Parathyroid adenoma (tissue), 2 donors: ENCODE results near the gene ZNF629.
A peak's percentile ranks its signal among the peaks of the same experiment; 100 is the strongest.

ENCODE experiments used
- H2AFZ ChIP-seq: fragments of 300-600 bp; sonication (generic); one replicate; pipeline ENCODE4 v1.7.0; 2017; ENCODE audit warnings: antibody characterized with exemption, mild to moderate bottlenecking
- H3K27ac ChIP-seq: fragments of 300-600 bp; sonication (generic); one replicate; pipeline ENCODE4 v1.7.0; 2017
- H3K27me3 ChIP-seq: fragments of 300-600 bp; sonication (generic); one replicate; pipeline ENCODE4 v1.7.0; 2017; ENCODE audit warnings: low read length; ENCODE audit not compliant: control insufficient read depth, insufficient read depth
- H3K36me3 ChIP-seq: fragments of 300-600 bp; sonication (generic); one replicate; pipeline ENCODE4 v1.7.0; 2017; ENCODE audit warnings: low read length; ENCODE audit not compliant: control insufficient read depth, insufficient read depth
- H3K4me1 ChIP-seq: fragments of 300-600 bp; sonication (generic); one replicate; pipeline ENCODE4 v1.7.0; 2017; ENCODE audit warnings: control low read depth
- H3K4me2 ChIP-seq: fragments of 300-600 bp; sonication (generic); one replicate; pipeline ENCODE4 v1.7.0; 2017; ENCODE audit warnings: low read length
- H3K4me3 ChIP-seq: fragments of 300-600 bp; sonication (generic); one replicate; pipeline ENCODE4 v1.7.0; 2017; ENCODE audit warnings: low read depth, low read length
- H3K79me2 ChIP-seq: fragments of 300-600 bp; sonication (generic); one replicate; pipeline ENCODE4 v1.7.0; 2017; ENCODE audit warnings: control low read depth
- H3K9ac ChIP-seq: fragments of 300-600 bp; sonication (generic); one replicate; pipeline ENCODE4 v1.7.0; 2017; ENCODE audit warnings: mild to moderate bottlenecking
- H3K9me3 ChIP-seq: fragments of 300-600 bp; sonication (generic); one replicate; pipeline ENCODE4 v1.7.0; 2017; ENCODE audit warnings: low read length; ENCODE audit not compliant: control insufficient read depth
- CTCF ChIP-seq: fragments of 300-600 bp; sonication (generic); IDR thresholded peaks from one replicate; pipeline ENCODE4 v1.7.0; 2017; ENCODE audit warnings: antibody characterized with exemption, mild to moderate bottlenecking
- donor health status: primary hyperparathyroidism.

The ZNF629 gene

GRCh38 chr16:30761427-30761927, 25.5 kb downstream of the ZNF629 start:
- TF ChIP-seq CTCF = no peak
- peak overlapping the region; percentile 80 for H2AFZ ChIP-seq
- peak overlapping the region; percentile 4 for H3K27ac ChIP-seq
- no peaks in the 10 kb centered on the region for H3K36me3 ChIP-seq
- H3K4me2 ChIP-seq = peak overlapping the region; percentile 98
- H3K4me1 ChIP-seq = peaks cover 12% of the 10 kb centered on the region
- peak overlapping the region; percentile 98 for H3K4me3 ChIP-seq
- no peaks in the 10 kb centered on the region for H3K9me3 ChIP-seq
- H3K79me2 ChIP-seq = peaks cover 12% of the 10 kb centered on the region
- peak overlapping the region; percentile 11 for H3K9ac ChIP-seq
- no peaks in the 10 kb centered on the region for H3K27me3 ChIP-seq

GRCh38 chr16:30760577-30761426, 26.2 kb downstream of the ZNF629 start:
- no peak for TF ChIP-seq CTCF
- H3K9me3 ChIP-seq = no peaks in the 10 kb centered on the region
- H3K4me3 ChIP-seq = peak overlapping the region; percentile 98
- no peaks in the 10 kb centered on the region for H3K36me3 ChIP-seq
- H3K27ac ChIP-seq = peak overlapping the region; percentile 4
- no peak overlapping the region for H3K9ac ChIP-seq
- peak overlapping the region; percentile 80 for H2AFZ ChIP-seq
- H3K4me2 ChIP-seq = peak overlapping the region; percentile 98
- H3K4me1 ChIP-seq = peaks cover 12% of the 10 kb centered on the region
- H3K27me3 ChIP-seq = no peaks in the 10 kb centered on the region
- peaks cover 12% of the 10 kb centered on the region for H3K79me2 ChIP-seq

GRCh38 chr16:30760001-30760559, 26.9 kb downstream of the ZNF629 start:
- H3K36me3 ChIP-seq = no peaks in the 10 kb centered on the region
- H3K4me3 ChIP-seq = no peak overlapping the region
- H3K79me2 ChIP-seq = peaks cover 12% of the 10 kb centered on the region
- H3K27ac ChIP-seq = no peak overlapping the region
- no peak overlapping the region for H3K4me2 ChIP-seq
- no peaks in the 10 kb centered on the region for H3K27me3 ChIP-seq
- TF ChIP-seq CTCF = no peak
- H3K9ac ChIP-seq = no peak overlapping the region
- no peak overlapping the region for H2AFZ ChIP-seq
- no peaks in the 10 kb centered on the region for H3K9me3 ChIP-seq
- peaks cover 12% of the 10 kb centered on the region for H3K4me1 ChIP-seq

- Histone ChIP-seq H3K4me2 (no peak overlapping the region), H3K27ac (peak overlapping the region; percentile 13)
These were observed 28.0 kb downstream of the ZNF629 start for GRCh38 chr16:30758988-30759491.

More at GRCh38 chr16:30758988-30759491, 28.0 kb downstream of the ZNF629 start:
- H3K9ac ChIP-seq = no peak overlapping the region
- TF ChIP-seq CTCF = no peak
- H3K27me3 ChIP-seq = no peaks in the 10 kb centered on the region
- no peaks in the 10 kb centered on the region for H3K36me3 ChIP-seq
- H2AFZ ChIP-seq = no peak overlapping the region
- no peak overlapping the region for H3K4me3 ChIP-seq
- H3K9me3 ChIP-seq = no peaks in the 10 kb centered on the region
- H3K4me1 ChIP-seq = peaks cover 12% of the 10 kb centered on the region
- peaks cover 12% of the 10 kb centered on the region for H3K79me2 ChIP-seq
